Pancreas (tissue), 10 donors: ENCODE data around the gene NUDT19. TPM values are rescaled to one million over a fixed set of nuclear protein-coding genes. Genes with fewer than 3 reads are reported as not detected.
A peak's percentile ranks its signal among the peaks of the same experiment; 100 is the strongest.

Experiments used
- ATAC-seq, 4 donors: fragments of 200-7000 bp; cut with Tn5 transposase; one replicate each; pipeline versions ENCODE4 v1.8.0 to v1.9.1; 2020; ENCODE audit warnings: mild to moderate bottlenecking in 4 of 4, moderate library complexity in 4 of 4
- DNase-seq, 6 donors: peaks; one replicate each; pipeline ENCODE4 v3.0.0-alpha.2; 2020
- FAIRE-seq: peaks from 2 replicates; lab custom pipeline; 2012; peaks lifted over from hg19 to GRCh38; lab: Jason Lieb, UNC
- H3K27ac ChIP-seq, 4 donors: fragments of 200-600 bp; sonication (generic); 1 replicate in 3 of 4; 2 replicates in 1 of 4; pipeline versions ENCODE4 v1.5.0 to v1.8.0; 2020
- H3K27me3 ChIP-seq, 4 donors: fragments of 200-600 bp; one replicate each; pipeline ENCODE4 v1.8.0; 2021
- H3K36me3 ChIP-seq, 3 donors: fragments of 200-600 bp; sonication (generic) in 1 of 3; one replicate each; pipeline versions ENCODE4 v1.5.0 to v1.8.0; 2020 to 2021
- H3K4me1 ChIP-seq, 3 donors: fragments of 200-600 bp; one replicate each; pipeline ENCODE4 v1.8.0; 2021
- H3K4me3 ChIP-seq, 4 donors: fragments of 200-600 bp; sonication (generic) in 2 of 4; one replicate each; pipeline versions ENCODE4 v1.5.0 to v1.8.0; 2020 to 2021
- H3K9me3 ChIP-seq, 4 donors: fragments of 200-600 bp; one replicate each; pipeline ENCODE4 v1.8.0; 2021
- WGBS, 2 donors: extraction: QIAGEN DNeasy Blood & Tissue Kit; methylation state at CpG; one replicate each; pipeline ENCODE4 v1.1.7; 2013; 5-methylcytosine and 5-hydroxymethylcytosine counted together
- intact Hi-C, 3 donors: fragments of 100-400 bp; cut with DNase I; formaldehyde crosslinking; loops; one replicate each; pipeline versions ENCODE4 v1.11.1 to v1.14.2; 2022
- polyA plus RNA-seq, 2 donors: library from polyadenylated mRNA; stranded (reverse); fragments of 200-250 nt; gene quantifications; one replicate each; pipeline ENCODE4 v1.2.3, GENCODE V29; 2013
- total RNA-seq, 6 donors: library from RNA; stranded (reverse); fragmentation: NEBNext Ultra II Directional in 4 of 6; extraction: Animal tissue kit (Norgen Biotek cat#: 25700) in 4 of 6; gene quantifications; one replicate each; pipeline versions ENCODE4 v1.2.1 to v1.2.4, GENCODE V29; 2021 to 2023
- TF ChIP-seq, protein P1 (sequence below), 4 donors: fragments of 200-600 bp; sonication (generic) in 3 of 4; IDR thresholded peaks; one replicate each; pipeline versions ENCODE4 v1.5.0 to v1.8.0; 2021; ENCODE audit warnings: antibody characterized with exemption in 4 of 4
- donor health status: healthy with polysubstance abuse.
- donor health status: DM: no; HTN: no; CAD: no; lungs with moderate emphysema.
- donor health status: DM: no; HTN: no; CAD: no.
- donor health status: control.
- donor health status: control.
- donor health status: Bipolar disorder and iron deficiency.
- donor health status: DM: yes; HTN: yes; CAD: no.
- donor health status: DM: no; HTN: no; CAD: no.
- donor health status: DM: no; HTN: no; CAD: no.
- donor health status: DM: yes; HTN: yes; CAD: no.

Gene NUDT19
- total and polyA plus RNA-seq, 8 donors: 2.5 to 8.2 (median 4.2) TPM

DNA sequence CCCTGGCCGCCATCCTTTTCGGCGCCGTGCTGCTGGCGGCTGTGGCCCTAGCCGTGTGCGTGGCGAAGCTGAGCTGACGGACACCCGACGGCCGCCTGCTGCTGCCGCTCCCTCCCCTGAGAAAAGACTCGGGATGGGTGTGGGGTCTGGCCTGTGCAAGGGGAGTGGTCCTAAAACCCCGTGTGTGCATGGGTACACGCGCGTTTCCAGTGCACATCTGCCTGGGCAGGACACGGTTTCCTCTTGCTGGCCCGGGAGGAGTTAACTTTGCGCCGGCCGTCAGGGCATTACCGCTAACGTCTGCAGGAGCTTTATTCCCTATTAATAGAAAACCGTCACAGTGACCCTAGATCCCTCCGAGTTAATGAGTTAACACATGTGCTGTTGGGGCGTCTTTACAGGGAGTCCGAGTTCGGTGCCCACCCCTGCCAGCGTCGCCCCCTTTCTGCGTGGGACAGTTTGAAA is 14.7 kb upstream of the NUDT19 start:
- Histone ChIP-seq H3K4me3 (no peak overlapping the region), H3K27me3 (peaks cover 0 to 5% (median 0%) of the 10 kb centered on the region in 4 donors), H3K4me1 (peaks cover 0 to 6% (median 3%) of the 10 kb centered on the region in 3 donors), H3K9me3 (no peaks in the 10 kb centered on the region), H3K27ac (no peak overlapping the region), H3K36me3 (no peaks in the 10 kb centered on the region)
- ATAC-seq (no peak), DNase-seq (peak in 1 of 6 donors; percentile 58), FAIRE-seq (no peak)
- intact Hi-C loops: no loop called here
- WGBS, 2 donors: 45% methylated on average over 25 to 33 of the region's 33 CpGs
- TF ChIP-seq, protein P1, sequence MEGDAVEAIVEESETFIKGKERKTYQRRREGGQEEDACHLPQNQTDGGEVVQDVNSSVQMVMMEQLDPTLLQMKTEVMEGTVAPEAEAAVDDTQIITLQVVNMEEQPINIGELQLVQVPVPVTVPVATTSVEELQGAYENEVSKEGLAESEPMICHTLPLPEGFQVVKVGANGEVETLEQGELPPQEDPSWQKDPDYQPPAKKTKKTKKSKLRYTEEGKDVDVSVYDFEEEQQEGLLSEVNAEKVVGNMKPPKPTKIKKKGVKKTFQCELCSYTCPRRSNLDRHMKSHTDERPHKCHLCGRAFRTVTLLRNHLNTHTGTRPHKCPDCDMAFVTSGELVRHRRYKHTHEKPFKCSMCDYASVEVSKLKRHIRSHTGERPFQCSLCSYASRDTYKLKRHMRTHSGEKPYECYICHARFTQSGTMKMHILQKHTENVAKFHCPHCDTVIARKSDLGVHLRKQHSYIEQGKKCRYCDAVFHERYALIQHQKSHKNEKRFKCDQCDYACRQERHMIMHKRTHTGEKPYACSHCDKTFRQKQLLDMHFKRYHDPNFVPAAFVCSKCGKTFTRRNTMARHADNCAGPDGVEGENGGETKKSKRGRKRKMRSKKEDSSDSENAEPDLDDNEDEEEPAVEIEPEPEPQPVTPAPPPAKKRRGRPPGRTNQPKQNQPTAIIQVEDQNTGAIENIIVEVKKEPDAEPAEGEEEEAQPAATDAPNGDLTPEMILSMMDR (IDR thresholded peaks at IDR 0.05): no peak

DNA sequence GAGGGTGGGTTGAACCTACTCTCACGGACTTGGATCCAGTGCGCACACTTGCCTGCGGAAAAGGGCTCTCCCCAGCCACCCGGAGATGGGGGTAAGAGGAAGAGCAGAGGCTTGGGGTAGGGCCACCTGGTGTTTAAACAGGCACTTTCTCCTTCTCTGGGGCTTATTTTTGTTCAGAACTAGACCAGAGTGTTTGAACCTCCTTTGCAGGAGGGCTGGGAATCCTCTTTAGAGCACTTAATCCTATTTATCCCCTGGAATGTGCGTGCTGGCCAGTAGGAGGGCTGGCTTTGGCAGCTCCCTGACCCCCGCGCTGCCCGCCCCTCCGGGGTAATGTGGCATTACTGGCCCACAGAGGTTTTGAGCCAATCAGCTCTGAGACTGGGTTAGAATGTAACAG is 14.0 kb upstream of the NUDT19 start:
- Histone ChIP-seq H3K36me3 (no peaks in the 10 kb centered on the region), H3K4me3 (no peak overlapping the region), H3K27ac (no peak overlapping the region), H3K27me3 (peaks cover 0 to 5% (median 0%) of the 10 kb centered on the region in 4 donors), H3K9me3 (no peaks in the 10 kb centered on the region), H3K4me1 (peaks cover 0 to 6% (median 3%) of the 10 kb centered on the region in 3 donors)
- intact Hi-C loops: no loop called here
- TF ChIP-seq, protein P1 (IDR thresholded peaks at IDR 0.05): no peak
- DNase-seq (no peak), ATAC-seq (no peak), FAIRE-seq (no peak)
- 76 to 81% methylated on average over 9 of the region's 9 CpGs for WGBS, 2 donors

DNA sequence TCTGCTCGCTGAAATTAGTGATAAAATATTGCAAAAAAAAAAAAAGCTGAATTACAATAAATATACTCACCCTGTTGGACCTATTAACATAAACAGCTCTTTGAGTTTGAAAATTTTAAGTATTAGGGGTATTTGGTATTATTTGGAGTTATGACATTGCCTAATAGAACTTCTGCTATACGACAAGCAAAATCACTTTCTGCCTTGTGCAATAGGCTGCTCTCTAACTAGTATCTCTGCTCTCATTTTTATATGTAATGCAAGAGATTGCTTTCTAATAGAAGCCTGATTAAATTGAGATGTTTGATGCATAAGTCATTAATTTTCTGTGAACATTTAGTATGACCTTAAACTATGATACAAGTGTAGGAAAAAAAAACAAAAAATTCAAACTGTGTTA is 10.6 kb upstream of the NUDT19 start:
- Histone ChIP-seq H3K4me1 (no peaks in the 10 kb centered on the region), H3K4me3 (no peak overlapping the region), H3K36me3 (no peaks in the 10 kb centered on the region), H3K27me3 (peaks cover 0 to 5% (median 0%) of the 10 kb centered on the region in 4 donors), H3K27ac (no peak overlapping the region), H3K9me3 (no peaks in the 10 kb centered on the region)
- FAIRE-seq (no peak), DNase-seq (no peak), ATAC-seq (no peak)
- whole genome bisulfite sequencing, 2 donors: 73 to 80% methylated on average over 2 of the region's 2 CpGs
- intact Hi-C loops: no loop called here
- TF ChIP-seq, protein P1 (IDR thresholded peaks at IDR 0.05): no peak

DNA sequence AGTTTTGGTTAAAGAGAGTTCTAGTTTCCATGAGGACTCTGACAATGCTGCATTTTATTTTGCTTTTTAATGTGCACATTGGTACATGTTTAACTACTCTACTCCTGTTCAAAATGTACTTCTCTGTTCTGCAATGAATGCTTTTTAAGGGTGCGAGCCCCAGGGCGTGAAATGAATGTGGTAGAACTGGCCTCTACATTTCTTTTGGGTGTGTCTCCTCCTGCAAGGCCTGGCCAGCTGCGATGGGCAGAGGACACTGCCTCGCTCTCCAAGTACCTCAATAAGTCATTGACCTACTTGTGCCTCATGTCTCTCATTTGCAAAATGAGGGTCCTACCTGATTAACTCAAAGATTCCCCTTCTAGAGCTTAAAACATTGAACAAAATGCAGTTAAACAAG is 9.3 kb upstream of the NUDT19 start:
- ATAC-seq (no peak), DNase-seq (no peak), FAIRE-seq (no peak)
- 85 to 93% methylated on average over 4 of the region's 4 CpGs for WGBS, 2 donors
- no peak overlapping the region for H3K4me3 ChIP-seq
- H3K9me3 ChIP-seq: no peaks in the 10 kb centered on the region
- TF ChIP-seq, protein P1 (IDR thresholded peaks at IDR 0.05): no peak
- no peaks in the 10 kb centered on the region for H3K4me1 ChIP-seq
- intact Hi-C loops: no loop called here
- no peaks in the 10 kb centered on the region for H3K27me3 ChIP-seq
- H3K36me3 ChIP-seq: no peaks in the 10 kb centered on the region
- no peak overlapping the region for H3K27ac ChIP-seq

DNA sequence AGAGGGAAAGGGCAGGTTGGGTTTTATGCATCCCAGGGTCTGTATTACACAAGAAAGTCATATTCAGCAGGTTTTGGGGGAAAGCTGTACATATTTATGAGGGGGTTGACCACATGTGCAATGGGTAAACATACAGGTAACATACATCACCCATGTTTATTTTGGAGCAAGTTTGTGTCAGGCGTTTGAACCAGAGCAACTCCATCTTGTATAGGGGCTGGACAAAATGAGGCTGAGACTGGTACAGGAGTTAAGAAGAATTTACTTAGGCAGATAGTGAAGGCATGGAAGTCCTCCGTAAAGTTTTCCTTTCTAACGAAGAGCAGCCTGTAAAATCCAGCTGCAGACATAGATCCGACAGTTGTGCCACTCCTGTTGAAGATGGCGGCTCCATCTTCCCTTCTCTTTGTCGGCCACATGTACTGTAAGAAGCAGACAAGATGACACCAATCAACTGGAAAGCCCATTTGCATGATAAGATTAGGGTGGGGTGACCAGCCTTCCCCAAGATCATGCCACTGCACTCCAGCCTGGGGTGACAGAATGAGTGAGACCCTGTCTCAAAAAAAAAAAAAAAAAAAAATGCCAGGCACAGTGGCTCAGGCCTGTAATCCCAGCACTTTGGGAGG is 4.7 kb upstream of the NUDT19 start:
- DNase-seq: no peak
- TF ChIP-seq, protein P1 (IDR thresholded peaks at IDR 0.05): no peak
- no peaks in the 10 kb centered on the region for H3K9me3 ChIP-seq

More for the DNA sequence above, 4.7 kb upstream of the NUDT19 start:
- H3K27me3 ChIP-seq: no peaks in the 10 kb centered on the region
- H3K27ac ChIP-seq: no peak overlapping the region
- no peak overlapping the region for H3K4me3 ChIP-seq
- 91 to 93% methylated on average over 6 of the region's 6 CpGs for WGBS, 2 donors
- FAIRE-seq: no peak
- peaks cover 0 to 11% (median 0%) of the 10 kb centered on the region in 3 donors for H3K4me1 ChIP-seq
- intact Hi-C loops: no loop called here
- no peaks in the 10 kb centered on the region for H3K36me3 ChIP-seq
- ATAC-seq: no peak
